ENCODE measurements around the gene RUNX3.

RUNX3 gene

GRCh38 chr1:24938276-24938675 is 8.2 kb upstream of the RUNX3 start:
- Histone ChIP-seq H4K8ac (ENCODE audit: low read depth, low read length) (no peak overlapping the region), H2BK120ac (ENCODE audit: insufficient read depth, low read length, poor library complexity) (no peak overlapping the region), H3K4me3 (ENCODE audit: low read depth, low read length) (no peak overlapping the region), H3K4me2 (ENCODE audit: low read length) (no peak overlapping the region), H2AFZ (ENCODE audit: insufficient read depth, low read length, poor library complexity) (no peak overlapping the region), H4K91ac (ENCODE audit: low read depth, low read length) (no peak overlapping the region), H2BK5ac (ENCODE audit: low read depth, low read length, poor library complexity) (no peak overlapping the region), H3K27me3 (ENCODE audit: insufficient read depth, low read length) (peaks cover 18% of the 10 kb centered on the region), H3K18ac (ENCODE audit: low read length) (no peak overlapping the region), H3K79me2 (ENCODE audit: control insufficient read depth, insufficient read depth, low read length, poor library complexity) (no peaks in the 10 kb centered on the region), H3K79me1 (ENCODE audit: low read length) (no peaks in the 10 kb centered on the region), H2BK12ac (ENCODE audit: low read length) (no peak overlapping the region), H3K4me1 (ENCODE audit: control insufficient read depth in 1 of 2, insufficient read depth in 2 of 2, low read length in 2 of 2) (no peaks in the 10 kb centered on the region), H3K27ac (ENCODE audit: low read depth, low read length) (no peak overlapping the region), H3K14ac (ENCODE audit: low read length) (no peak overlapping the region), H3K9ac (ENCODE audit: low read length) (no peak overlapping the region), H2AK5ac (ENCODE audit: low read length) (no peak overlapping the region), H3K36me3 (ENCODE audit: control insufficient read depth in 1 of 2, insufficient read depth in 2 of 2, low read length in 2 of 2) (no peaks in the 10 kb centered on the region), H3K9me3 (ENCODE audit: insufficient read depth, low read depth, low read length) (no peaks in the 10 kb centered on the region), H3K4ac (ENCODE audit: low read depth, low read length) (no peak overlapping the region), H4K12ac (ENCODE audit: low read depth, low read length) (no peak overlapping the region), H3K23ac (ENCODE audit: low read length) (no peak overlapping the region)
- DNase-seq = no peak
- no CpG with 5 or more reads among the region's 7 CpGs for WGBS (ENCODE audit: extremely low coverage, insufficient coverage, insufficient read length)

GRCh38 chr1:24936684-24937083 is 6.6 kb upstream of the RUNX3 start:
- no peak overlapping the region for H3K9ac ChIP-seq (ENCODE audit: low read length)
- H3K79me1 ChIP-seq (ENCODE audit: low read length) = no peaks in the 10 kb centered on the region
- no peak overlapping the region for H2AFZ ChIP-seq (ENCODE audit: insufficient read depth, low read length, poor library complexity)
- no peak overlapping the region for H2BK5ac ChIP-seq (ENCODE audit: low read depth, low read length, poor library complexity)
- WGBS (ENCODE audit: extremely low coverage, insufficient coverage, insufficient read length) = no CpG with 5 or more reads among the region's 11 CpGs
- peaks cover 31% of the 10 kb centered on the region for H3K27me3 ChIP-seq (ENCODE audit: insufficient read depth, low read length)
- H3K27ac ChIP-seq (ENCODE audit: low read depth, low read length) = no peak overlapping the region
- no peak overlapping the region for H3K4me2 ChIP-seq (ENCODE audit: low read length)
- H2BK120ac ChIP-seq (ENCODE audit: insufficient read depth, low read length, poor library complexity) = no peak overlapping the region
- no peak overlapping the region for H2BK12ac ChIP-seq (ENCODE audit: low read length)
- H3K79me2 ChIP-seq (ENCODE audit: control insufficient read depth, insufficient read depth, low read length, poor library complexity) = no peaks in the 10 kb centered on the region
- H3K14ac ChIP-seq (ENCODE audit: low read length) = no peak overlapping the region
- DNase-seq = no peak
- peaks cover 3% of the 10 kb centered on the region for H3K9me3 ChIP-seq (ENCODE audit: insufficient read depth, low read depth, low read length)
- no peaks in the 10 kb centered on the region for H3K4me1 ChIP-seq (ENCODE audit: control insufficient read depth in 1 of 2, insufficient read depth in 2 of 2, low read length in 2 of 2)
- no peak overlapping the region for H4K91ac ChIP-seq (ENCODE audit: low read depth, low read length)
- no peak overlapping the region for H3K4ac ChIP-seq (ENCODE audit: low read depth, low read length)
- H3K4me3 ChIP-seq (ENCODE audit: low read depth, low read length) = no peak overlapping the region
- H4K12ac ChIP-seq (ENCODE audit: low read depth, low read length) = no peak overlapping the region
- H3K18ac ChIP-seq (ENCODE audit: low read length) = no peak overlapping the region
- H2AK5ac ChIP-seq (ENCODE audit: low read length) = no peak overlapping the region
- no peaks in the 10 kb centered on the region for H3K36me3 ChIP-seq (ENCODE audit: control insufficient read depth in 1 of 2, insufficient read depth in 2 of 2, low read length in 2 of 2)
- no peak overlapping the region for H4K8ac ChIP-seq (ENCODE audit: low read depth, low read length)
- no peak overlapping the region for H3K23ac ChIP-seq (ENCODE audit: low read length)

- Histone ChIP-seq H3K4me2 (ENCODE audit: low read length) (no peak overlapping the region), H3K79me1 (ENCODE audit: low read length) (no peaks in the 10 kb centered on the region), H3K23ac (ENCODE audit: low read length) (no peak overlapping the region), H3K9ac (ENCODE audit: low read length) (no peak overlapping the region), H2BK120ac (ENCODE audit: insufficient read depth, low read length, poor library complexity) (no peak overlapping the region), H2BK5ac (ENCODE audit: low read depth, low read length, poor library complexity) (no peak overlapping the region), H3K18ac (ENCODE audit: low read length) (no peak overlapping the region), H3K4ac (ENCODE audit: low read depth, low read length) (no peak overlapping the region), H3K79me2 (ENCODE audit: control insufficient read depth, insufficient read depth, low read length, poor library complexity) (no peaks in the 10 kb centered on the region), H3K4me1 (ENCODE audit: control insufficient read depth in 1 of 2, insufficient read depth in 2 of 2, low read length in 2 of 2) (no peaks in the 10 kb centered on the region), H3K27ac (ENCODE audit: low read depth, low read length) (no peak overlapping the region), H4K8ac (ENCODE audit: low read depth, low read length) (no peak overlapping the region), H4K12ac (ENCODE audit: low read depth, low read length) (no peak overlapping the region), H3K14ac (ENCODE audit: low read length) (no peak overlapping the region), H3K36me3 (ENCODE audit: control insufficient read depth in 1 of 2, insufficient read depth in 2 of 2, low read length in 2 of 2) (no peaks in the 10 kb centered on the region), H3K27me3 (ENCODE audit: insufficient read depth, low read length) (peaks cover 40% of the 10 kb centered on the region), H2BK12ac (ENCODE audit: low read length) (no peak overlapping the region), H3K9me3 (ENCODE audit: insufficient read depth, low read depth, low read length) (peaks cover 3% of the 10 kb centered on the region), H2AK5ac (ENCODE audit: low read length) (no peak overlapping the region), H2AFZ (ENCODE audit: insufficient read depth, low read length, poor library complexity) (no peak overlapping the region), H3K4me3 (ENCODE audit: low read depth, low read length) (no peak overlapping the region), H4K91ac (ENCODE audit: low read depth, low read length) (no peak overlapping the region)
- no peak for DNase-seq
- WGBS (ENCODE audit: extremely low coverage, insufficient coverage, insufficient read length) = no CpG with 5 or more reads among the region's 13 CpGs
These were observed 5.8 kb upstream of the RUNX3 start for GRCh38 chr1:24935615-24936484.

DNA sequence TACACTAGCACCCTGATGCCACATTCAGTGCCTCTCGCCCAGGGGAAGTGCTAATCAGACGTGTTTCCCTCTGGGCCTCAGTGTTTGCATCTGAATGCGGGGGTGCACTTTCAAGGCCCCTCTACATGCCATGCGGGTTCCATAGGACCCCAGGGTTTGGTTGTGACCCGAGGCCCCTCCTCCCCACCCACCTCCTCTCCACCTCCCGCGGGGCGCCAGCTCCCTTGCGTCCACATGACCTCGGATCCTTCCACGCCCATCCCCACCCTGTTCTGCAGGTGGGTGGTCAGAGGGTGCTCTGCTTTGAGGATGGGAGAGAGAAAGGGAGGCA is 5.1 kb upstream of the RUNX3 start:
- no peak overlapping the region for H4K12ac ChIP-seq (ENCODE audit: low read depth, low read length)
- no peak for DNase-seq
- no peak overlapping the region for H3K4me3 ChIP-seq (ENCODE audit: low read depth, low read length)
- no peaks in the 10 kb centered on the region for H3K4me1 ChIP-seq (ENCODE audit: control insufficient read depth in 1 of 2, insufficient read depth in 2 of 2, low read length in 2 of 2)
- no peak overlapping the region for H3K4ac ChIP-seq (ENCODE audit: low read depth, low read length)
- H2BK5ac ChIP-seq (ENCODE audit: low read depth, low read length, poor library complexity) = no peak overlapping the region
- H3K79me2 ChIP-seq (ENCODE audit: control insufficient read depth, insufficient read depth, low read length, poor library complexity) = no peaks in the 10 kb centered on the region
- no peak overlapping the region for H3K23ac ChIP-seq (ENCODE audit: low read length)
- H3K9me3 ChIP-seq (ENCODE audit: insufficient read depth, low read depth, low read length) = peaks cover 7% of the 10 kb centered on the region
- H3K36me3 ChIP-seq (ENCODE audit: control insufficient read depth in 1 of 2, insufficient read depth in 2 of 2, low read length in 2 of 2) = no peaks in the 10 kb centered on the region
- H4K8ac ChIP-seq (ENCODE audit: low read depth, low read length) = no peak overlapping the region
- H3K18ac ChIP-seq (ENCODE audit: low read length) = no peak overlapping the region
- H3K27ac ChIP-seq (ENCODE audit: low read depth, low read length) = no peak overlapping the region
- H3K27me3 ChIP-seq (ENCODE audit: insufficient read depth, low read length) = peaks cover 47% of the 10 kb centered on the region
- H3K79me1 ChIP-seq (ENCODE audit: low read length) = no peaks in the 10 kb centered on the region
- H2AFZ ChIP-seq (ENCODE audit: insufficient read depth, low read length, poor library complexity) = no peak overlapping the region
- H2AK5ac ChIP-seq (ENCODE audit: low read length) = no peak overlapping the region
- H2BK12ac ChIP-seq (ENCODE audit: low read length) = no peak overlapping the region
- H3K4me2 ChIP-seq (ENCODE audit: low read length) = no peak overlapping the region
- WGBS (ENCODE audit: extremely low coverage, insufficient coverage, insufficient read length) = no CpG with 5 or more reads among the region's 11 CpGs
- no peak overlapping the region for H4K91ac ChIP-seq (ENCODE audit: low read depth, low read length)
- no peak overlapping the region for H2BK120ac ChIP-seq (ENCODE audit: insufficient read depth, low read length, poor library complexity)
- no peak overlapping the region for H3K14ac ChIP-seq (ENCODE audit: low read length)
- no peak overlapping the region for H3K9ac ChIP-seq (ENCODE audit: low read length)

Measured in trophoblast cell (in vitro differentiated cells and primary cell).